AG09319 (cell line): ENCODE data around the gene URM1.

Experiments used
- DNase-seq: peaks from one replicate; pipeline ENCODE4 v3.0.0-alpha.2; 2010; ENCODE audit warnings: low read depth; ENCODE audit errors: extremely low read depth
- CTCF ChIP-seq: IDR thresholded peaks from 2 replicates; pipeline ENCODE4 v1.5.1; 2011; ENCODE audit warnings: low read depth, mild to moderate bottlenecking, inconsistent platforms, low read length, moderate library complexity

URM1 gene

GRCh38 chr9:128355451-128355850, 15.7 kb upstream of the URM1 start:
- no peak for DNase-seq
- TF ChIP-seq CTCF, result no peak

- no peak for DNase-seq
- TF ChIP-seq CTCF, result no peak
These were observed 13.1 kb upstream of the URM1 start for GRCh38 chr9:128358090-128358489.

GRCh38 chr9:128358861-128359260, 12.3 kb upstream of the URM1 start:
- no peak for TF ChIP-seq CTCF
- DNase-seq, result no peak

GRCh38 chr9:128360826-128361225, 10.3 kb upstream of the URM1 start:
- TF ChIP-seq CTCF, result no peak
- DNase-seq, result no peak

GRCh38 chr9:128361296-128361985, 9.7 kb upstream of the URM1 start:
- DNase-seq, result no peak
- no peak for TF ChIP-seq CTCF

GRCh38 chr9:128361986-128362646, 9.1 kb upstream of the URM1 start:
- DNase-seq, result peak; percentile 59
- TF ChIP-seq CTCF, result peak; percentile 86

- no peak for TF ChIP-seq CTCF
- no peak for DNase-seq
These were observed 8.4 kb upstream of the URM1 start for GRCh38 chr9:128362774-128363173.
